Psoas muscle (tissue), 8 donors: ENCODE data around the gene ABCA1. TPM values are rescaled to one million over a fixed set of nuclear protein-coding genes. Genes with fewer than 3 reads are reported as not detected.

Source experiments
- ATAC-seq, 4 donors: fragments of 200-7000 bp; cut with Tn5 transposase; one replicate each; pipeline ENCODE4 v1.9.1; 2020; ENCODE audit warnings: moderate library complexity in 3 of 4, mild to moderate bottlenecking in 2 of 4
- DNase-seq, 2 donors: peaks; one replicate each; pipeline ENCODE4 v3.0.0-alpha.2; 2020
- H3K27ac ChIP-seq: fragments of 200-600 bp; one replicate; pipeline ENCODE4 v1.8.0; 2022
- H3K27me3 ChIP-seq, 3 donors: fragments of 200-600 bp in 1 of 3; one replicate each; pipeline versions ENCODE4 v1.6.1 to v1.8.0; 2013 to 2022; ENCODE audit warnings: low read length in 2 of 3, mild to moderate bottlenecking in 2 of 3, moderate library complexity in 1 of 3; ENCODE audit not compliant: insufficient read depth in 3 of 3
- H3K36me3 ChIP-seq, 2 donors: fragments of 200-600 bp in 1 of 2; one replicate each; pipeline versions ENCODE4 v1.6.1 to v1.8.0; 2013 to 2022; ENCODE audit warnings: low read depth in 1 of 2, mild to moderate bottlenecking in 1 of 2, moderate library complexity in 1 of 2; ENCODE audit not compliant: insufficient read depth in 1 of 2
- H3K4me1 ChIP-seq: fragments of 200-600 bp; one replicate; pipeline ENCODE4 v1.8.0; 2022
- H3K4me3 ChIP-seq: fragments of 200-600 bp; one replicate; pipeline ENCODE4 v1.8.0; 2022; ENCODE audit warnings: mild to moderate bottlenecking
- H3K9me3 ChIP-seq: fragments of 200-600 bp; one replicate; pipeline ENCODE4 v1.8.0; 2022
- CTCF ChIP-seq: fragments of 200-600 bp; IDR thresholded peaks from one replicate; pipeline ENCODE4 v1.8.0; 2022; ENCODE audit warnings: antibody characterized with exemption
- WGBS, 3 donors: extraction: QIAGEN DNeasy Blood & Tissue Kit; methylation state at CpG; one replicate each; pipeline versions ENCODE4 v1.1.6 to v1.1.7; 2013; 5-methylcytosine and 5-hydroxymethylcytosine counted together
- intact Hi-C, 2 donors: fragments of 100-400 bp; cut with DNase I; formaldehyde crosslinking; loops; one replicate each; pipeline versions ENCODE4 v1.11.0 to v1.14.2; 2022
- polyA plus RNA-seq, 3 donors: library from polyadenylated mRNA; stranded (reverse); fragments of 200-250 nt; gene quantifications; one replicate each; pipeline ENCODE4 v1.2.3, GENCODE V29; 2013
- total RNA-seq, 4 donors: library from RNA; stranded (reverse); fragmentation: NEBNext Ultra II Directional in 2 of 4; extraction: Animal tissue kit (Norgen Biotek cat#: 25700) in 2 of 4; gene quantifications; one replicate each; pipeline versions ENCODE4 v1.2.1 to v1.2.4, GENCODE V29; 2021 to 2023
- donor health status: healthy with polysubstance abuse.
- donor health status: DM: no; HTN: no; CAD: no; lungs with moderate emphysema.
- donor health status: Bipolar disorder and iron deficiency.
- donor health status: healthy.
- donor health status: DM: yes; HTN: yes; CAD: no.
- donor health status: DM: no; HTN: no; CAD: no.
- donor health status: DM: no; HTN: no; CAD: no.
- donor health status: DM: yes; HTN: yes; CAD: no.

ABCA1 gene
- total and polyA plus RNA-seq, 7 donors, result 1.9 to 26.1 (median 8.2) TPM

GRCh38 chr9:104805441-104805840 is 122.5 kb downstream of the ABCA1 start:
- ATAC-seq (no peak), DNase-seq (no peak)
- Histone ChIP-seq H3K9me3 (no peaks in the 10 kb centered on the region), H3K4me1 (peaks cover 8% of the 10 kb centered on the region), H3K27ac (no peak overlapping the region), H3K27me3 (no peaks in the 10 kb centered on the region), H3K36me3 (peaks cover 24 to 99% of the 10 kb centered on the region in 2 donors), H3K4me3 (no peak overlapping the region)
- 94 to 100% (median 95%) methylated on average over 2 of the region's 2 CpGs for WGBS, 3 donors
- no peak for TF ChIP-seq CTCF
- intact Hi-C loops, result no loop called here

- no peak for DNase-seq
- intact Hi-C loops, result no loop called here
- H3K4me3 ChIP-seq, result no peak overlapping the region
- peaks cover 28 to 98% of the 10 kb centered on the region in 2 donors for H3K36me3 ChIP-seq
- H3K27ac ChIP-seq, result no peak overlapping the region
- H3K9me3 ChIP-seq, result no peaks in the 10 kb centered on the region
- no peak for ATAC-seq
- no peaks in the 10 kb centered on the region for H3K4me1 ChIP-seq
- 51 to 58% (median 54%) methylated on average over 2 of the region's 2 CpGs for WGBS, 3 donors
- no peaks in the 10 kb centered on the region for H3K27me3 ChIP-seq
- TF ChIP-seq CTCF, result no peak
Observed at GRCh38 chr9:104802906-104803305, 125.0 kb downstream of the ABCA1 start.

GRCh38 chr9:104802110-104802509 is 125.8 kb downstream of the ABCA1 start:
- DNase-seq, result no peak
- Histone ChIP-seq H3K27me3 (no peaks in the 10 kb centered on the region), H3K36me3 (peaks cover 31 to 99% of the 10 kb centered on the region in 2 donors), H3K4me1 (no peaks in the 10 kb centered on the region), H3K27ac (peak overlapping the region; percentile 30), H3K9me3 (no peaks in the 10 kb centered on the region), H3K4me3 (no peak overlapping the region)
- TF ChIP-seq CTCF, result no peak
- WGBS, 3 donors, result 57 to 85% (median 74%) methylated on average over 5 of the region's 5 CpGs
- peak; percentile 45 to 83 (median 61) for ATAC-seq
- intact Hi-C loops, result no loop called here

GRCh38 chr9:104800068-104800785 is 127.7 kb downstream of the ABCA1 start:
- intact Hi-C loops, result no loop called here
- no peaks in the 10 kb centered on the region for H3K4me1 ChIP-seq
- 88 to 93% (median 92%) methylated on average over 7 of the region's 7 CpGs for WGBS, 3 donors
- H3K27ac ChIP-seq, result no peak overlapping the region
- H3K27me3 ChIP-seq, result no peaks in the 10 kb centered on the region
- H3K9me3 ChIP-seq, result no peaks in the 10 kb centered on the region
- no peak for TF ChIP-seq CTCF
- peaks cover 26 to 99% of the 10 kb centered on the region in 2 donors for H3K36me3 ChIP-seq
- no peak overlapping the region for H3K4me3 ChIP-seq
- ATAC-seq (no peak), DNase-seq (no peak)
